NCI-H2107 treated with DMSO at 0.1 percent for 48 hours (cell line): Measurements from ENCODE around the gene ROPN1B.
A peak's percentile ranks its signal among the peaks of the same experiment; 100 is the strongest.

Experiments
- DNase-seq: peaks from one replicate; lab custom pipeline; 2025; ENCODE audit not compliant: unreplicated experiment; lab: John Stamatoyannopoulos, UW

Gene ROPN1B

DNA sequence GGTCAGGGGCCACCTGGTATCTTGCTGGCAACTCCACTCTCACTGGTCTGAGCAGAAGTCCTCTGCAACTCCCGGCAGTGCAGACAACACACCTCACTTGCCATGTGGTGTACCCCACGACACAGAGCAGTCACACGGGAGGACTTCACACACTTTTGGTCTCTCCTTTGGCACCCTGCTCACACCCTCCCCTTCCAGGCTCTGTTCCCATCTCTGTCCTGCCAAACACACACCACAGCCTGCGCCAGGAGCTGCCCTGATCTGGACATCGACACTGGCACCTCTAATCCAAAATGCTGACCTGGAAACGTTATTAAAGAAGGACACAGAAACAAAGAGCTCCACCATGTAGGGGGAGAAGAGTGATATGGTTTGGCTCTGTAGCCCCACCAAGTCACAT, 57.8 kb downstream of the ROPN1B start:
- DNase-seq, result no peak

- no peak for DNase-seq
These were observed 59.1 kb downstream of the ROPN1B start for GRCh38 chr3:126028096-126028495.

DNA sequence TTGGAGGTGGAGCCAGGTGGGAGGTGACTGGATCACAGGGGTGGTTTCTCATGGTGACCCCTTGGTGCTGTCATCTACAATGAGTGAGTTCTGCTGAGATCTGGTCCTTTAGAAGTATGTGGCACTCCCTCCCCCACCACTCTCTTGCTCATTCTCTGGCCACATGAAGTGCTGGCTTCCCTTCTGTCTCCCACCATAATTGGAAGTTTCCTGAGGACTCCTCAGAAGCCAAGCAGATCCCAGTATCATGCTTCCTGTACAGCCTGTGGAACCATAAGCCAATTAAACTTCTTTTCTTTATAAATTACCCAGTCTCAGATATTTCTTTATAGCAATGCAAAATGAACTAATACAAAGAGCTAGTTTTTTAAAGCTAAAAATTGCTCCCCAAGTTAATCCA, 60.3 kb downstream of the ROPN1B start:
- no peak for DNase-seq

GRCh38 chr3:126030455-126030854, 61.5 kb downstream of the ROPN1B start:
- no peak for DNase-seq

GRCh38 chr3:126031981-126032471, 63.0 kb downstream of the ROPN1B start:
- DNase-seq, result peak; percentile 3
